H1 (cell line): ENCODE results near the gene UFM1. TPM values are rescaled to one million over a fixed set of nuclear protein-coding genes. Genes with fewer than 3 reads are reported as not detected.

Experiments used
- CHD1 ChIP-seq: IDR thresholded peaks from 2 replicates; pipeline ENCODE4 v1.6.1; 2012; ENCODE audit warnings: low read depth, low read length, improper control_type of control experiment
- HDAC2 ChIP-seq, 2 experiments: fragments of 300-600 bp in 1 of 2; sonication (generic) in 1 of 2; IDR thresholded peaks; 2 replicates each; pipeline ENCODE4 v1.6.1; 2011 to 2012; ENCODE audit warnings: low read depth in 2 of 2, low read length in 2 of 2, mild to moderate bottlenecking in 2 of 2, moderate library complexity in 2 of 2, borderline replicate concordance in 1 of 2, inconsistent platforms in 1 of 2
- KDM5A ChIP-seq: fragments of 200-600 bp; IDR thresholded peaks from 2 replicates; pipeline ENCODE4 v1.7.1; 2012; ENCODE audit warnings: mild to moderate bottlenecking, low read length, inconsistent platforms, mixed read lengths
- RNF2 ChIP-seq: fragments of 200-900, 300-1000 bp; sonication (generic); IDR thresholded peaks from 2 replicates; pipeline ENCODE4 v1.7.1; 2016; ENCODE audit warnings: borderline replicate concordance, low read depth, mild to moderate bottlenecking, antibody characterized with exemption, low read length; ENCODE audit not compliant: poor library complexity, severe bottlenecking; ENCODE audit errors: missing control alignments
- polyA plus RNA-seq, 7 experiments: library from polyadenylated mRNA; depleted of rRNA in 3 of 7; stranded (reverse) in 5 of 7; unstranded in 2 of 7; fragments of >200 nt in 5 of 7; fragments of 200-250 nt in 2 of 7; gene quantifications; 1 replicate in 5 of 7; 2 replicates in 1 of 7; 4 replicates in 1 of 7; pipeline versions ENCODE4 v1.2.1 to v1.2.3, GENCODE V29; 2011 to 2013; ENCODE audit warnings: missing spikeins in 2 of 7, mixed read lengths in 2 of 7
- total RNA-seq: library from RNA; stranded (reverse); fragmentation: NEBNext Ultra II Directional; extraction: Animal tissue kit (Norgen Biotek cat#: 25700); gene quantifications from 2 replicates; pipeline ENCODE4 v1.2.1, GENCODE V29; 2021
- TF ChIP-seq, protein P1 (sequence below): IDR thresholded peaks from 2 replicates; pipeline ENCODE4 v1.6.1; 2011; ENCODE audit warnings: low read depth, mild to moderate bottlenecking, low read length; ENCODE audit not compliant: insufficient read depth

UFM1 gene
- total and polyA plus RNA-seq, 2 of the 8 experiments (the other 6 are each of a cell fraction or from before 2014, with no cell fraction given) = 16.0 to 34.3 TPM

DNA sequence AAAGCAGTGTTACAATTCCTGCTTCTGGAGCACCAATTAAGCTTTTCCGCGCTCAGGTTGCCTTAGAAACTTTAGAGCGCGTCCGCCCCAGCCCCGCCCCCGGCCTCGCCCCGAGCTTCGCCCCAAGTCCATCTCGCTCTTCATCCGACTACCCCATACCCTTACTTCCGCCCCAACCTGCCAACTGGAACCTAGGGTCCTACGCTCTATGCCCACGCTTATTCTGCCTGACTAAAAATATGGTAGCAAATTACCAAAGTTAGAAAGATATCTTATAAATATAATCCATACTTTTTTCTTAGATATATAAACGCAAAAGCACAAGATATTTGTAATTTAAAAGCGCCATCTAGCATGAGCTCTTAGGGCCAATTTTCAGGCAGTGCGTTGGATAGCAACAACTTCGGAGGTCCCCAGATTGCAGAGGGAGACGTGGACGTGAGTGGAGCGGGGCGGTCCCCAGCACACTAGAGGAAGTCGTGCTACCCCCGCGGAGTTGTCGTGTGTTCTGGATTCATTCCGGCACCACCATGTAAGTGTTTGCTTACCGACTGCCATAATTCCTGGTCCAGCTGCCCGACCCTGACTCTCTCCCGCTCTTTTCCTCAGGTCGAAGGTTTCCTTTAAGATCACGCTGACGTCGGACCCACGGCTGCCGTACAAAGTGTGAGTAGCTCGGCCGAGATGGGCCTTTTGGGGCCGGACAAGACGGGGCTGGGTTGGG, at the start of gene UFM1 (continued):
- TF ChIP-seq KDM5A (peak; percentile 58; the same call in 1 of the 2 replicates), CHD1 (no peak), RNF2 (no peak), HDAC2 (IDR thresholded peaks at IDR 0.05; ENCODE audit: borderline replicate concordance in 1 of 2, low read depth in 2 of 2, low read length in 2 of 2) (peak; percentile 75 to 80; a peak in 3 of 4 replicates)
- TF ChIP-seq, protein P1, sequence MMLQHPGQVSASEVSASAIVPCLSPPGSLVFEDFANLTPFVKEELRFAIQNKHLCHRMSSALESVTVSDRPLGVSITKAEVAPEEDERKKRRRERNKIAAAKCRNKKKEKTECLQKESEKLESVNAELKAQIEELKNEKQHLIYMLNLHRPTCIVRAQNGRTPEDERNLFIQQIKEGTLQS = no peak
